IMR-90 (cell line): ENCODE results near the gene SCD. TPM values are rescaled to one million over a fixed set of nuclear protein-coding genes. Genes with fewer than 3 reads are reported as not detected.

Experiments used
- ATAC-seq: fragments of 200-7000 bp; cut with Tn5 transposase; 2 replicates; pipeline ENCODE4 v1.9.1; 2020; ENCODE audit warnings: low read depth, mild to moderate bottlenecking, moderate library complexity
- BruUV-seq: library from RNA; stranded (reverse); fragments of 400-500 nt; replicated peaks from 2 replicates; lab custom pipeline; 2021; lab: Mats Ljungman, UMichigan
- CTCF ChIA-PET: fragments of 300-600 bp; formaldehyde crosslinking; extraction: SDS; loops from one replicate; lab custom pipeline; 2021; ENCODE audit warnings: antibody characterized with exemption; lab: Yijun Ruan, JAX
- POLR2A ChIA-PET: fragments of 300-600 bp; sonication (Branson Sonifier 250); formaldehyde crosslinking; loops from one replicate; lab custom pipeline; 2022; ENCODE audit warnings: antibody characterized with exemption; ENCODE audit not compliant: unreplicated experiment; lab: Charles Lee
- DNase-seq: peaks from one replicate; pipeline ENCODE4 v3.0.0; 2013
- H2AFZ ChIP-seq: replicated peaks from 2 replicates; pipeline ENCODE3; 2013; ENCODE audit warnings: low read length, mild to moderate bottlenecking; ENCODE audit not compliant: poor library complexity
- H2AK5ac ChIP-seq: 2 replicates; pipeline ENCODE4 v1.6.1; 2013; ENCODE audit warnings: low read depth, low read length, inconsistent platforms
- H2AK9ac ChIP-seq: replicated peaks from 2 replicates; pipeline ENCODE3; 2013; ENCODE audit warnings: mild to moderate bottlenecking, low read depth, low read length, moderate library complexity; ENCODE audit not compliant: poor library complexity
- H2BK120ac ChIP-seq: 2 replicates; pipeline ENCODE4 v1.6.1; 2013; ENCODE audit warnings: low read depth, low read length, inconsistent platforms
- H2BK15ac ChIP-seq: 3 replicates; pipeline ENCODE4 v1.6.1; 2013; ENCODE audit warnings: low read depth, low read length, inconsistent platforms
- H2BK20ac ChIP-seq: 2 replicates; pipeline ENCODE4 v1.6.1; 2013; ENCODE audit warnings: low read depth, mild to moderate bottlenecking, inconsistent platforms, low read length, moderate library complexity
- H2BK5ac ChIP-seq: 2 replicates; pipeline ENCODE4 v1.6.1; 2013; ENCODE audit warnings: mild to moderate bottlenecking, low read depth, low read length, inconsistent platforms; ENCODE audit not compliant: poor library complexity, severe bottlenecking
- H3K14ac ChIP-seq: replicated peaks from 2 replicates; pipeline ENCODE4 v1.6.1; 2013; ENCODE audit warnings: low read depth, low read length, inconsistent platforms
- H3K18ac ChIP-seq: 2 replicates; pipeline ENCODE4 v1.6.1; 2013; ENCODE audit warnings: low read depth, low read length, control low read depth
- H3K23ac ChIP-seq: 2 replicates; pipeline ENCODE4 v1.6.1; 2013; ENCODE audit warnings: low read depth, low read length, inconsistent platforms
- H3K27ac ChIP-seq: 2 replicates; pipeline ENCODE4 v1.5.1; 2013; ENCODE audit warnings: mild to moderate bottlenecking, control low read depth, low read length; ENCODE audit not compliant: insufficient read depth
- H3K27me3 ChIP-seq: 2 replicates; pipeline ENCODE4 v1.6.1; 2013; ENCODE audit warnings: low read length; ENCODE audit not compliant: control insufficient read depth, insufficient read depth
- H3K36me3 ChIP-seq: 2 replicates; pipeline ENCODE4 v1.6.1; 2013; ENCODE audit warnings: low read length, mixed read lengths; ENCODE audit not compliant: control insufficient read depth, insufficient read depth
- H3K4ac ChIP-seq: 2 replicates; pipeline ENCODE4 v1.6.1; 2013; ENCODE audit warnings: low read depth, low read length, inconsistent platforms
- H3K4me1 ChIP-seq: 2 replicates; pipeline ENCODE4 v1.6.1; 2013; ENCODE audit warnings: low read length, mixed read lengths; ENCODE audit not compliant: control insufficient read depth, insufficient read depth
- H3K4me2 ChIP-seq: 2 replicates; pipeline ENCODE4 v1.6.1; 2013; ENCODE audit warnings: low read depth, mild to moderate bottlenecking, control low read depth, low read length, moderate library complexity
- H3K4me3 ChIP-seq: 2 replicates; pipeline ENCODE4 v1.5.1; 2013; ENCODE audit warnings: low read depth, mild to moderate bottlenecking, control low read depth, low read length, moderate library complexity; ENCODE audit not compliant: insufficient read depth
- H3K56ac ChIP-seq: 2 replicates; pipeline ENCODE4 v1.6.1; 2013; ENCODE audit warnings: low read length, inconsistent platforms; ENCODE audit not compliant: insufficient read depth; ENCODE audit errors: extremely low read depth
- H3K79me1 ChIP-seq, 2 experiments: 2 replicates each; pipeline ENCODE4 v1.6.1; 2013; ENCODE audit warnings: low read length in 2 of 2, inconsistent platforms in 1 of 2, low read depth in 1 of 2
- H3K9ac ChIP-seq: 2 replicates; pipeline ENCODE4 v1.6.1; 2013; ENCODE audit warnings: low read depth, low read length, control low read depth
- H3K9me1 ChIP-seq: 2 replicates; pipeline ENCODE4 v1.6.1; 2013; ENCODE audit warnings: low read length, inconsistent platforms; ENCODE audit not compliant: insufficient read depth
- H3K9me3 ChIP-seq: 2 replicates; pipeline ENCODE4 v1.6.1; 2013; ENCODE audit warnings: low read length; ENCODE audit not compliant: control insufficient read depth, insufficient read depth
- H4K20me1 ChIP-seq: 2 replicates; pipeline ENCODE4 v1.6.1; 2013; ENCODE audit warnings: low read length, inconsistent platforms; ENCODE audit not compliant: insufficient read depth
- H4K5ac ChIP-seq: 2 replicates; pipeline ENCODE4 v1.6.1; 2013; ENCODE audit warnings: mild to moderate bottlenecking, low read depth, low read length, control low read depth
- H4K8ac ChIP-seq, 2 experiments: 2 replicates each; pipeline ENCODE4 v1.6.1; 2013; ENCODE audit warnings: low read depth in 2 of 2, low read length in 2 of 2, control low read depth in 1 of 2, inconsistent platforms in 1 of 2
- H4K91ac ChIP-seq: 2 replicates; pipeline ENCODE4 v1.6.1; 2013; ENCODE audit warnings: low read depth, low read length, inconsistent platforms; ENCODE audit not compliant: insufficient read depth
- MAZ ChIP-seq: IDR thresholded peaks from 2 replicates; pipeline ENCODE4 v1.6.1; 2012; ENCODE audit warnings: low read depth, mild to moderate bottlenecking, low read length, improper control_type of control experiment, moderate library complexity, borderline replicate concordance
- WGBS, 2 experiments: methylation state at CpG; one replicate each; pipeline versions ENCODE4 v1.1.5 to v1.1.7; 2013; ENCODE audit warnings: missing lambda C conversion rate in 2 of 2; ENCODE audit not compliant: insufficient read length in 1 of 2; ENCODE audit errors: extremely low coverage in 2 of 2; 5-methylcytosine and 5-hydroxymethylcytosine counted together
- dilution Hi-C: fragments of 300-500 bp; cut with HindIII; formaldehyde crosslinking; loops from one replicate; pipeline ENCODE4 v1.14.3; 2018; ENCODE audit warnings: low sequenced_read_pairs; ENCODE audit not compliant: unreplicated experiment
- in situ Hi-C: fragments of 300-500 bp; cut with MboI; formaldehyde crosslinking; loops from 3 replicates; pipeline ENCODE4 v1.14.3; 2019; ENCODE audit warnings: low sequenced_read_pairs, inconsistent platforms, mixed read lengths
- intact Hi-C: fragments of 100-400 bp; cut with micrococcal nuclease; formaldehyde crosslinking; loops from 2 replicates; pipeline ENCODE4 v1.10.0; 2022
- polyA plus RNA-seq, 3 experiments: library from polyadenylated mRNA; depleted of rRNA; stranded (reverse); fragments of >200 nt; gene quantifications; 2 replicates each; pipeline ENCODE4 v1.2.3, GENCODE V29; 2012; ENCODE audit warnings: low replicate concordance in 1 of 3
- total RNA-seq: library from RNA; depleted of rRNA; stranded (reverse); fragments of >200 nt; gene quantifications from 2 replicates; pipeline ENCODE4 v1.2.3, GENCODE V29; 2012
- TF ChIP-seq, protein P1 (sequence below): fragments of 150-350 bp; IDR thresholded peaks from 2 replicates; pipeline ENCODE4 v1.6.1; 2017; ENCODE audit warnings: mild to moderate bottlenecking, antibody characterized with exemption, low read length, low read depth

Gene SCD
- total and polyA plus RNA-seq, 2 of the 4 experiments (the other 2 are of a cell fraction) = 50.7 to 65.1 TPM

DNA sequence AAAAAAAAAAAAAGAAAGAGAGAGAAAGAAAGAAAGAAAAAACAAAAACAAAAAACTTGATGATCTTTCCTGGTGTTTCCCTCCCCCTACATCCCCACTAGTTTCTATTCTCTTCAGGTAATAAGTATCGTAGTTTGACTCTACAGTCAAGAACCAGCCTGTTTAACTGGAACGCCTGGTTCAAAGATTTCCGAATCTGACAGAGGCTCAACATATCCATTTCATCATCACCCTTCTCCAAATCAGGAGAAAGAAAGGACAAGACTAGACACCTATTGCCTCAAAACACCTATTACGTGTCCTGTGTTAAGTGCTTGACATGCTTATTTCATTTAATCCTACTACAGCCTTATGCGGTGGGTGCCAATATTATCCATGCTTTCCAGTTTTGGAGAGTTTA, 40.2 kb upstream of the SCD start:
- no peak overlapping the region for H2BK15ac ChIP-seq
- H3K18ac ChIP-seq = no peak overlapping the region
- no peak overlapping the region for H2AK5ac ChIP-seq
- H3K14ac ChIP-seq = no peak overlapping the region
- H3K4me2 ChIP-seq = no peak overlapping the region
- H3K27me3 ChIP-seq = peaks cover 20% of the 10 kb centered on the region
- no peaks in the 10 kb centered on the region for H3K36me3 ChIP-seq
- no peak overlapping the region for H3K9ac ChIP-seq
- no peak overlapping the region for H3K27ac ChIP-seq
- no peaks in the 10 kb centered on the region for H3K9me3 ChIP-seq
- WGBS, 2 experiments = 96% methylated on average over 3 of the region's 5 CpGs; no CpG with 5 or more reads in 1 of the 2 experiments
- no peaks in the 10 kb centered on the region for H3K9me1 ChIP-seq
- H3K4ac ChIP-seq = no peak overlapping the region
- no peak overlapping the region for H4K5ac ChIP-seq
- TF ChIP-seq, protein P1, sequence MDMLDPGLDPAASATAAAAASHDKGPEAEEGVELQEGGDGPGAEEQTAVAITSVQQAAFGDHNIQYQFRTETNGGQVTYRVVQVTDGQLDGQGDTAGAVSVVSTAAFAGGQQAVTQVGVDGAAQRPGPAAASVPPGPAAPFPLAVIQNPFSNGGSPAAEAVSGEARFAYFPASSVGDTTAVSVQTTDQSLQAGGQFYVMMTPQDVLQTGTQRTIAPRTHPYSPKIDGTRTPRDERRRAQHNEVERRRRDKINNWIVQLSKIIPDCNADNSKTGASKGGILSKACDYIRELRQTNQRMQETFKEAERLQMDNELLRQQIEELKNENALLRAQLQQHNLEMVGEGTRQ = no peak
- no peak for TF ChIP-seq MAZ
- no peaks in the 10 kb centered on the region for H3K79me1 ChIP-seq
- H2BK120ac ChIP-seq = no peak overlapping the region
- intact Hi-C loops = loop anchor here (10.0 kb wide), 1 partner anchor 198 kb away; no protein-coding TSS in a partner anchor
- ChIA-PET CTCF (no interaction called here), POLR2A (no interaction called here)
- no peak overlapping the region for H2AK9ac ChIP-seq
- no peak overlapping the region for H4K8ac ChIP-seq
- dilution Hi-C loops = no loop called here
- H3K56ac ChIP-seq = no peak overlapping the region
- ATAC-seq (no peak), DNase-seq (no peak)
- no peaks in the 10 kb centered on the region for H3K4me1 ChIP-seq
- BruUV-seq = no TSS peak
- H3K4me3 ChIP-seq = no peak overlapping the region
- no peak overlapping the region for H2BK20ac ChIP-seq
- H4K91ac ChIP-seq = no peak overlapping the region
- in situ Hi-C loops = loop anchor here (10.0 kb wide), 1 partner anchor 128 kb away; no protein-coding TSS in a partner anchor
- no peaks in the 10 kb centered on the region for H4K20me1 ChIP-seq
- H2BK5ac ChIP-seq = no peak overlapping the region
- H3K23ac ChIP-seq = no peak overlapping the region
- H2AFZ ChIP-seq = no peak overlapping the region
